WERI-Rb-1 (cell line): ENCODE data around the gene PAPPA.

ENCODE experiments used
- DNase-seq: peaks from one replicate; pipeline ENCODE4 v3.0.0-alpha.2; 2020
- H3K27ac ChIP-seq: fragments of 250-450 bp; sonication (Bioruptor Pico); 2 replicates; pipeline ENCODE4 v1.5.1; 2020; ENCODE audit warnings: mild to moderate bottlenecking, moderate library complexity
- H3K27me3 ChIP-seq: fragments of 250-450 bp; sonication (Bioruptor Pico); 2 replicates; pipeline ENCODE4 v1.5.1; 2021; ENCODE audit warnings: mild to moderate bottlenecking, low read depth, moderate library complexity; ENCODE audit not compliant: insufficient read depth, severe bottlenecking
- H3K36me3 ChIP-seq: fragments of 250-450 bp; sonication (Bioruptor Pico); 2 replicates; pipeline ENCODE4 v1.5.1; 2020; ENCODE audit warnings: mild to moderate bottlenecking, moderate library complexity
- H3K4me3 ChIP-seq: 2 replicates; pipeline ENCODE4 v1.5.1; 2011; ENCODE audit warnings: low read depth, mild to moderate bottlenecking, control low read depth, low read length
- H3K9me3 ChIP-seq: fragments of 250-450 bp; sonication (Bioruptor Pico); 2 replicates; pipeline ENCODE4 v1.5.1; 2021; ENCODE audit warnings: mild to moderate bottlenecking, moderate library complexity; ENCODE audit not compliant: severe bottlenecking
- TF ChIP-seq, protein P1 (sequence below): IDR thresholded peaks from 2 replicates; pipeline ENCODE4 v1.5.1; 2011; ENCODE audit warnings: low read depth, mild to moderate bottlenecking, control low read depth, inconsistent platforms, low read length

PAPPA gene

DNA sequence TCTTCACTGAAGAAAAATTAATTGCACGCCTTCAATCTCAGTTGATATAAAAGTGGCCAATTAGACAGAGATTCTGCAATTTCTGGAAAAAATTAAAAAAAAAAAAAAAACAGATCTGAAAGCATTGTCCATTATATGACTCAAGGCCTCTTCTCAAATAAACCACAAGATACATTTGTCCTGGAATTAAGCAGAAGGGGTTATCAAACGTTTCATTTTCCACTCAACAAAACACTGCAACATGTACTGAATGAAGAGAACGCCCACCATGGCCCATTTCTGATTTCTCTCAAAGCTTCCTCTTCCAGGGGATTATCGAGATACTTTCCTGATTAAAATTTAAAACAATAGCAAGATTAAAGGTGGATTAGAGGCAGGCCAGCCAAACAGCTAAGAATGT, 5.8 kb upstream of the PAPPA start:
- no peaks in the 10 kb centered on the region for H3K27me3 ChIP-seq
- no peak overlapping the region for H3K27ac ChIP-seq
- no peaks in the 10 kb centered on the region for H3K9me3 ChIP-seq
- peak; percentile 30 for DNase-seq
- no peaks in the 10 kb centered on the region for H3K36me3 ChIP-seq
- TF ChIP-seq, protein P1, sequence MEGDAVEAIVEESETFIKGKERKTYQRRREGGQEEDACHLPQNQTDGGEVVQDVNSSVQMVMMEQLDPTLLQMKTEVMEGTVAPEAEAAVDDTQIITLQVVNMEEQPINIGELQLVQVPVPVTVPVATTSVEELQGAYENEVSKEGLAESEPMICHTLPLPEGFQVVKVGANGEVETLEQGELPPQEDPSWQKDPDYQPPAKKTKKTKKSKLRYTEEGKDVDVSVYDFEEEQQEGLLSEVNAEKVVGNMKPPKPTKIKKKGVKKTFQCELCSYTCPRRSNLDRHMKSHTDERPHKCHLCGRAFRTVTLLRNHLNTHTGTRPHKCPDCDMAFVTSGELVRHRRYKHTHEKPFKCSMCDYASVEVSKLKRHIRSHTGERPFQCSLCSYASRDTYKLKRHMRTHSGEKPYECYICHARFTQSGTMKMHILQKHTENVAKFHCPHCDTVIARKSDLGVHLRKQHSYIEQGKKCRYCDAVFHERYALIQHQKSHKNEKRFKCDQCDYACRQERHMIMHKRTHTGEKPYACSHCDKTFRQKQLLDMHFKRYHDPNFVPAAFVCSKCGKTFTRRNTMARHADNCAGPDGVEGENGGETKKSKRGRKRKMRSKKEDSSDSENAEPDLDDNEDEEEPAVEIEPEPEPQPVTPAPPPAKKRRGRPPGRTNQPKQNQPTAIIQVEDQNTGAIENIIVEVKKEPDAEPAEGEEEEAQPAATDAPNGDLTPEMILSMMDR, result no peak
- H3K4me3 ChIP-seq, result no peak overlapping the region

- TF ChIP-seq, protein P1, result peak; percentile 89
- no peaks in the 10 kb centered on the region for H3K36me3 ChIP-seq
- no peaks in the 10 kb centered on the region for H3K9me3 ChIP-seq
- H3K4me3 ChIP-seq, result no peak overlapping the region
- H3K27ac ChIP-seq, result no peak overlapping the region
- peak; percentile 70 for DNase-seq
- peaks cover 5% of the 10 kb centered on the region for H3K27me3 ChIP-seq
Observed at GRCh38 chr9:116149844-116150243, 3.7 kb upstream of the PAPPA start.

GRCh38 chr9:116151199-116151598, 2.4 kb upstream of the PAPPA start:
- TF ChIP-seq, protein P1, result no peak
- no peak overlapping the region for H3K27ac ChIP-seq
- H3K4me3 ChIP-seq, result no peak overlapping the region
- peaks cover 10% of the 10 kb centered on the region for H3K27me3 ChIP-seq
- no peaks in the 10 kb centered on the region for H3K9me3 ChIP-seq
- no peaks in the 10 kb centered on the region for H3K36me3 ChIP-seq
- DNase-seq, result no peak

- Histone ChIP-seq H3K36me3 (no peaks in the 10 kb centered on the region), H3K9me3 (no peaks in the 10 kb centered on the region), H3K27ac (no peak overlapping the region), H3K27me3 (peaks cover 10% of the 10 kb centered on the region), H3K4me3 (no peak overlapping the region)
- DNase-seq, result no peak
- TF ChIP-seq, protein P1, result no peak
Observed at GRCh38 chr9:116151966-116152381, 1.6 kb upstream of the PAPPA start.

- no peak for DNase-seq
Observed at GRCh38 chr9:116152390-116152789, 1.2 kb upstream of the PAPPA start.

More at GRCh38 chr9:116152390-116152789, 1.2 kb upstream of the PAPPA start:
- Histone ChIP-seq H3K36me3 (no peaks in the 10 kb centered on the region), H3K27me3 (peaks cover 10% of the 10 kb centered on the region), H3K9me3 (no peaks in the 10 kb centered on the region), H3K4me3 (no peak overlapping the region), H3K27ac (no peak overlapping the region)
- TF ChIP-seq, protein P1, result no peak
